HepG2 (cell line): ENCODE results near the gene MSL3B.

ENCODE experiments used
- CBX2 ChIP-seq, 2 experiments: fragments of 200-600 bp in 1 of 2; sonication (generic); formaldehyde crosslinking in 1 of 2; IDR thresholded peaks; 2 replicates each; pipeline versions ENCODE4 v1.7.0 to v1.8.1; 2018 to 2022; ENCODE audit warnings: low read depth in 2 of 2, low read length in 1 of 2, mild to moderate bottlenecking in 1 of 2, missing genetic modification reagents in 1 of 2
- KLF9 ChIP-seq: IDR thresholded peaks from 2 replicates; pipeline ENCODE4 v1.6.1; 2016; ENCODE audit warnings: low read depth
- MAZ ChIP-seq, 2 experiments: sonication (generic) in 1 of 2; formaldehyde crosslinking in 1 of 2; IDR thresholded peaks; 2 replicates each; pipeline versions ENCODE4 v1.5.0 to v1.6.1; 2012 to 2020; ENCODE audit warnings: low read depth in 2 of 2, mild to moderate bottlenecking in 2 of 2, borderline replicate concordance in 1 of 2, improper control_type of control experiment in 1 of 2, low read length in 1 of 2, missing genetic modification reagents in 1 of 2, moderate library complexity in 1 of 2
- MBNL3 ChIP-seq: fragments of 250-450 bp; sonication (Bioruptor Pico); conservative IDR thresholded peaks from 2 replicates; pipeline ENCODE4 v1.8.0; 2022; ENCODE audit warnings: mild to moderate bottlenecking, inconsistent platforms
- REST ChIP-seq, 2 experiments: IDR thresholded peaks; 2 replicates each; pipeline ENCODE4 v1.6.1; 2011 to 2012; ENCODE audit warnings: low read length in 2 of 2, borderline replicate concordance in 1 of 2, low read depth in 1 of 2, mild to moderate bottlenecking in 1 of 2, moderate library complexity in 1 of 2
- SALL2 ChIP-seq: sonication (generic); formaldehyde crosslinking; IDR thresholded peaks from 2 replicates; pipeline ENCODE4 v1.8.1; 2023; ENCODE audit warnings: mild to moderate bottlenecking, missing genetic modification reagents, inconsistent platforms
- SMAD1 ChIP-seq: sonication (generic); formaldehyde crosslinking; IDR thresholded peaks from 2 replicates; pipeline ENCODE4 v1.4.0; 2020; ENCODE audit warnings: missing genetic modification reagents, low read depth, mild to moderate bottlenecking, borderline replicate concordance
- SYNCRIP ChIP-seq: fragments of 200-400 bp; formaldehyde crosslinking; IDR thresholded peaks from 2 replicates; pipeline ENCODE4 v1.6.1; 2018; ENCODE audit warnings: mild to moderate bottlenecking, low read depth, low read length; ENCODE audit not compliant: insufficient read depth
- ZBTB10 ChIP-seq: sonication (generic); formaldehyde crosslinking; IDR thresholded peaks from 2 replicates; pipeline ENCODE4 v1.4.0; 2020; ENCODE audit warnings: missing genetic modification reagents, borderline replicate concordance
- ZBTB8A ChIP-seq: sonication (generic); formaldehyde crosslinking; IDR thresholded peaks from 2 replicates; pipeline ENCODE4 v1.4.0; 2020; ENCODE audit warnings: mild to moderate bottlenecking, low read depth, missing genetic modification reagents, borderline replicate concordance
- ZNF557 ChIP-seq: sonication (generic); formaldehyde crosslinking; IDR thresholded peaks from 2 replicates; pipeline ENCODE4 v1.4.0; 2020; ENCODE audit warnings: missing genetic modification reagents
- ZNF570 ChIP-seq: sonication (generic); formaldehyde crosslinking; IDR thresholded peaks from 2 replicates; pipeline ENCODE4 v1.4.0; 2020; ENCODE audit warnings: mild to moderate bottlenecking, missing genetic modification reagents, borderline replicate concordance

- TF ChIP-seq CBX2 (IDR thresholded peaks at IDR 0.05; ENCODE audit: low read depth, low read length): no peak
- no peak for TF ChIP-seq CBX2 (CRISPR knock-in tag; IDR thresholded peaks at IDR 0.05; ENCODE audit: low read depth)
- no peak for TF ChIP-seq MAZ (IDR thresholded peaks at IDR 0.05; ENCODE audit: borderline replicate concordance, low read depth, low read length)
- TF ChIP-seq MAZ (CRISPR knock-in tag; IDR thresholded peaks at IDR 0.05; ENCODE audit: low read depth): no peak
- TF ChIP-seq KLF9 (CRISPR knock-in tag): no peak
- no peak for TF ChIP-seq SMAD1 (CRISPR knock-in tag)
- TF ChIP-seq ZNF557 (CRISPR knock-in tag): no peak
- TF ChIP-seq ZNF570: no peak
- no peak for TF ChIP-seq MBNL3 (CRISPR knock-in tag)
- TF ChIP-seq ZBTB10: no peak
- TF ChIP-seq SALL2 (CRISPR knock-in tag): no peak
- TF ChIP-seq SYNCRIP: no peak
- no peak for TF ChIP-seq REST (IDR thresholded peaks at IDR 0.05; ENCODE audit: borderline replicate concordance in 1 of 2, low read depth in 1 of 2, low read length in 2 of 2)
- TF ChIP-seq ZBTB8A (CRISPR knock-in tag): no peak
Observed at GRCh38 chr2:233837694-233838229, 30.4 kb downstream of the MSL3B start.
